IPS-18a (cell line): ENCODE results near the gene NPFF.

ENCODE experiments used
- H3K27ac ChIP-seq: one replicate; pipeline ENCODE4 v1.5.1; 2013; ENCODE audit warnings: low read length
- H3K27me3 ChIP-seq: one replicate; pipeline ENCODE4 v1.6.1; 2013; ENCODE audit warnings: mild to moderate bottlenecking, low read length; ENCODE audit not compliant: control insufficient read depth, insufficient read depth
- H3K36me3 ChIP-seq: one replicate; pipeline ENCODE4 v1.6.1; 2013; ENCODE audit warnings: low read depth, low read length; ENCODE audit not compliant: control insufficient read depth
- H3K4me1 ChIP-seq: one replicate; pipeline ENCODE4 v1.6.1; 2013; ENCODE audit warnings: low read depth, low read length; ENCODE audit not compliant: control insufficient read depth
- H3K4me3 ChIP-seq: one replicate; pipeline ENCODE4 v1.5.1; 2013; ENCODE audit warnings: low read length
- H3K9ac ChIP-seq: one replicate; pipeline ENCODE4 v1.6.1; 2013; ENCODE audit warnings: mild to moderate bottlenecking, low read length, moderate library complexity
- H3K9me3 ChIP-seq: one replicate; pipeline ENCODE4 v1.6.1; 2013; ENCODE audit warnings: low read depth, low read length; ENCODE audit not compliant: control insufficient read depth

NPFF gene

GRCh38 chr12:53500776-53501614, 6.3 kb downstream of the NPFF start, which contains the start of gene TARBP2:
Gene TARBP2 (plus strand): TSS chr12:53501283. CDS start chr12:53501409, 126 bp downstream.
- Histone ChIP-seq H3K9ac (peak within 1 kb of the TSS; percentile 86), H3K36me3 (peaks cover 15% of the 10 kb centered on the region), H3K4me1 (peaks cover 36% of the 10 kb centered on the region), H3K27ac (peak within 1 kb of the TSS; percentile 91), H3K4me3 (peak within 1 kb of the TSS; percentile 85), H3K27me3 (no peaks in the 10 kb centered on the region), H3K9me3 (no peaks in the 10 kb centered on the region)

- Histone ChIP-seq H3K9ac (peak overlapping the region; percentile 86), H3K27ac (peak overlapping the region; percentile 86), H3K4me3 (peak overlapping the region; percentile 85), H3K4me1 (peaks cover 40% of the 10 kb centered on the region), H3K36me3 (peaks cover 11% of the 10 kb centered on the region), H3K27me3 (no peaks in the 10 kb centered on the region), H3K9me3 (no peaks in the 10 kb centered on the region)
Measured at GRCh38 chr12:53500142-53500775, 7.0 kb downstream of the NPFF start.

- H3K9ac ChIP-seq: peak within 1 kb of the TSS; percentile 86
- H3K36me3 ChIP-seq: peaks cover 3% of the 10 kb centered on the region
- H3K9me3 ChIP-seq: no peaks in the 10 kb centered on the region
- H3K4me1 ChIP-seq: peaks cover 40% of the 10 kb centered on the region
- H3K4me3 ChIP-seq: peak within 1 kb of the TSS; percentile 85
- no peaks in the 10 kb centered on the region for H3K27me3 ChIP-seq
- peak within 1 kb of the TSS; percentile 86 for H3K27ac ChIP-seq
Measured at GRCh38 chr12:53499266-53500141, 7.8 kb downstream of the NPFF start, which contains the start of gene MAP3K12. Gene MAP3K12 (minus strand): TSS chr12:53499458. CDS start chr12:53487391, 12,067 bp downstream.

GRCh38 chr12:53498235-53498630, 9.1 kb downstream of the NPFF start:
- Histone ChIP-seq H3K4me3 (peak overlapping the region; percentile 85), H3K9ac (no peak overlapping the region), H3K27ac (no peak overlapping the region), H3K27me3 (no peaks in the 10 kb centered on the region), H3K36me3 (no peaks in the 10 kb centered on the region), H3K9me3 (no peaks in the 10 kb centered on the region), H3K4me1 (peaks cover 50% of the 10 kb centered on the region)

- no peak overlapping the region for H3K27ac ChIP-seq
- H3K4me1 ChIP-seq: peaks cover 50% of the 10 kb centered on the region
- H3K9me3 ChIP-seq: no peaks in the 10 kb centered on the region
- H3K9ac ChIP-seq: no peak overlapping the region
- H3K36me3 ChIP-seq: no peaks in the 10 kb centered on the region
- no peak overlapping the region for H3K4me3 ChIP-seq
- H3K27me3 ChIP-seq: no peaks in the 10 kb centered on the region
Measured at GRCh38 chr12:53497461-53497860, 9.8 kb downstream of the NPFF start.

- Histone ChIP-seq H3K9me3 (no peaks in the 10 kb centered on the region), H3K27me3 (no peaks in the 10 kb centered on the region), H3K4me3 (no peak overlapping the region), H3K9ac (no peak overlapping the region), H3K27ac (no peak overlapping the region), H3K4me1 (peaks cover 50% of the 10 kb centered on the region), H3K36me3 (no peaks in the 10 kb centered on the region)
Measured at GRCh38 chr12:53496752-53497032, 10.6 kb downstream of the NPFF start.

GRCh38 chr12:53495903-53496751, 11.2 kb downstream of the NPFF start:
- H3K4me3 ChIP-seq: peak overlapping the region; percentile 30
- no peaks in the 10 kb centered on the region for H3K36me3 ChIP-seq
- H3K27me3 ChIP-seq: no peaks in the 10 kb centered on the region
- H3K9me3 ChIP-seq: no peaks in the 10 kb centered on the region
- no peak overlapping the region for H3K27ac ChIP-seq
- no peak overlapping the region for H3K9ac ChIP-seq
- peaks cover 48% of the 10 kb centered on the region for H3K4me1 ChIP-seq

- H3K4me1 ChIP-seq: peaks cover 41% of the 10 kb centered on the region
- no peaks in the 10 kb centered on the region for H3K27me3 ChIP-seq
- no peaks in the 10 kb centered on the region for H3K9me3 ChIP-seq
- H3K36me3 ChIP-seq: no peaks in the 10 kb centered on the region
- H3K9ac ChIP-seq: peak overlapping the region; percentile 20
- peak overlapping the region; percentile 55 for H3K4me3 ChIP-seq
- H3K27ac ChIP-seq: no peak overlapping the region
Measured at GRCh38 chr12:53493610-53494391, 13.5 kb downstream of the NPFF start.

GRCh38 chr12:53492830-53493609, 14.3 kb downstream of the NPFF start:
- H3K27ac ChIP-seq: peak overlapping the region; percentile 11
- no peaks in the 10 kb centered on the region for H3K36me3 ChIP-seq
- H3K27me3 ChIP-seq: no peaks in the 10 kb centered on the region
- no peaks in the 10 kb centered on the region for H3K9me3 ChIP-seq
- H3K9ac ChIP-seq: peak overlapping the region; percentile 59
- peak overlapping the region; percentile 55 for H3K4me3 ChIP-seq
- H3K4me1 ChIP-seq: peaks cover 36% of the 10 kb centered on the region

GRCh38 chr12:53492188-53492587, 15.1 kb downstream of the NPFF start:
- Histone ChIP-seq H3K4me1 (peaks cover 27% of the 10 kb centered on the region), H3K27me3 (no peaks in the 10 kb centered on the region), H3K9ac (peak overlapping the region; percentile 59), H3K9me3 (no peaks in the 10 kb centered on the region), H3K4me3 (peak overlapping the region; percentile 55), H3K27ac (peak overlapping the region; percentile 11), H3K36me3 (no peaks in the 10 kb centered on the region)
